ENCODE results near the gene RPUSD1. TPM values are rescaled to one million over a fixed set of nuclear protein-coding genes. Genes with fewer than 3 reads are reported as not detected.

RPUSD1 gene
- total RNA-seq, 1 experiment from 2014 or later, result 41.1 TPM

- peaks cover 40% of the 10 kb centered on the region for H3K27me3 ChIP-seq (replicated peaks; ENCODE audit: insufficient read depth, low read depth, low read length, poor library complexity)
- CTCF ChIA-PET, result interaction anchor here (0.6 kb wide), 1 partner anchor 73 kb away, joined by 3 read pairs; the partner anchor contains the start of gene CCDC78
- no peaks in the 10 kb centered on the region for H3K4me1 ChIP-seq (ENCODE audit: insufficient read depth, low read length, poor library complexity, severe bottlenecking)
- intact Hi-C loops (cut with micrococcal nuclease; ENCODE audit: unreplicated experiment), result no loop called here
- TF ChIP-seq CTCF (conservative IDR thresholded peaks at IDR 0.05; ENCODE audit: low read depth, low read length) (no peak), EZH2 (IDR thresholded peaks at IDR 0.05; ENCODE audit: borderline replicate concordance, low read depth, low read length, poor library complexity, severe bottlenecking) (no peak)
- POLR2A ChIA-PET (ENCODE audit: low non-redundant PET), result no interaction called here
- no peaks in the 10 kb centered on the region for H3K9me3 ChIP-seq (ENCODE audit: low read depth, low read length, poor library complexity, severe bottlenecking)
- H3K4me3 ChIP-seq (ENCODE audit: low read depth, low read length, poor library complexity, severe bottlenecking), result no peak overlapping the region
- no peak for DNase-seq (ENCODE audit: low spot score)
- peaks cover 3% of the 10 kb centered on the region for H3K36me3 ChIP-seq (ENCODE audit: insufficient read depth, low read length, poor library complexity, severe bottlenecking)
- BruUV-seq (replicated peaks), result no TSS peak
- no peak overlapping the region for H3K27ac ChIP-seq (ENCODE audit: low read depth, low read length, poor library complexity, severe bottlenecking)
These were observed 11.1 kb upstream of the RPUSD1 start for GRCh38 chr16:799111-799947.

GRCh38 chr16:798666-799065 lies 10.5 kb upstream of the RPUSD1 start:
- Histone ChIP-seq H3K4me3 (ENCODE audit: low read depth, low read length, poor library complexity, severe bottlenecking) (no peak overlapping the region), H3K27me3 (replicated peaks; ENCODE audit: insufficient read depth, low read depth, low read length, poor library complexity) (peaks cover 37% of the 10 kb centered on the region), H3K36me3 (ENCODE audit: insufficient read depth, low read length, poor library complexity, severe bottlenecking) (peaks cover 3% of the 10 kb centered on the region), H3K27ac (ENCODE audit: low read depth, low read length, poor library complexity, severe bottlenecking) (no peak overlapping the region), H3K9me3 (ENCODE audit: low read depth, low read length, poor library complexity, severe bottlenecking) (no peaks in the 10 kb centered on the region), H3K4me1 (ENCODE audit: insufficient read depth, low read length, poor library complexity, severe bottlenecking) (no peaks in the 10 kb centered on the region)
- CTCF ChIA-PET, result no interaction called here
- POLR2A ChIA-PET (ENCODE audit: low non-redundant PET), result no interaction called here
- intact Hi-C loops (cut with micrococcal nuclease; ENCODE audit: unreplicated experiment), result no loop called here
- DNase-seq (ENCODE audit: low spot score), result no peak
- no peak for TF ChIP-seq EZH2 (IDR thresholded peaks at IDR 0.05; ENCODE audit: borderline replicate concordance, low read depth, low read length, poor library complexity, severe bottlenecking)
- no peak for TF ChIP-seq CTCF (conservative IDR thresholded peaks at IDR 0.05; ENCODE audit: low read depth, low read length)
- no TSS peak for BruUV-seq (replicated peaks)

DNA sequence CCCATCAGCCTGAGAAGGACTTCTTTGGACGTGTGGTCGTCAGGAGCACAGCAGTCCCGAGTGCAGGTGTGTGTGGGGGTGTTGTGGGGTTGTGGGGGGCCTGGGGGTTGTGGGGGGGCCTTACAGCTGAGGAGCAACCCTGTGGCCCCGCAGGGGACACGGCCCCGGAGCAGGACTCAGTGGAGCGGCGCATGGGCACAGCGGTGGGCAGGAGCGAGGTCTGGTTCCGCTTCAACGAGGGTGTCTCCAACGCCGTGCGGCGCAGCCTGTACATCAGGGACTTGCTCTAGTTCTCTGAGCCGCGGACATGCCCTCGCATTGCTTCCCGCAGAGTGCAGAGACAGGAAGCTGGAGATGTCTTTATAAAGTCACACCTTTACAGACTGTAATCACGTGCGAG lies 9.5 kb upstream of the RPUSD1 start:
- intact Hi-C loops (cut with micrococcal nuclease; ENCODE audit: unreplicated experiment), result no loop called here
- no peak for TF ChIP-seq EZH2 (IDR thresholded peaks at IDR 0.05; ENCODE audit: borderline replicate concordance, low read depth, low read length, poor library complexity, severe bottlenecking)
- TF ChIP-seq CTCF (conservative IDR thresholded peaks at IDR 0.05; ENCODE audit: low read depth, low read length), result no peak
- H3K4me1 ChIP-seq (ENCODE audit: insufficient read depth, low read length, poor library complexity, severe bottlenecking), result no peaks in the 10 kb centered on the region
- ChIA-PET CTCF (no interaction called here), POLR2A (ENCODE audit: low non-redundant PET) (no interaction called here)
- no peak for DNase-seq (ENCODE audit: low spot score)
- H3K9me3 ChIP-seq (ENCODE audit: low read depth, low read length, poor library complexity, severe bottlenecking), result no peaks in the 10 kb centered on the region
- H3K27ac ChIP-seq (ENCODE audit: low read depth, low read length, poor library complexity, severe bottlenecking), result no peak overlapping the region
- H3K27me3 ChIP-seq (replicated peaks; ENCODE audit: insufficient read depth, low read depth, low read length, poor library complexity), result peaks cover 28% of the 10 kb centered on the region
- H3K36me3 ChIP-seq (ENCODE audit: insufficient read depth, low read length, poor library complexity, severe bottlenecking), result peaks cover 4% of the 10 kb centered on the region
- BruUV-seq (replicated peaks), result no TSS peak
- H3K4me3 ChIP-seq (ENCODE audit: low read depth, low read length, poor library complexity, severe bottlenecking), result no peak overlapping the region

Measured in A673 (cell line).